GM12875 (cell line): Measurements from ENCODE around the gene LPAR6.
"Not testable (repeated sequence)": the region's sequence is repeated elsewhere in the genome, so short reads cannot be mapped to it uniquely, and the experiment has no call there.

Experiments
- H3K4me3 ChIP-seq: one replicate; pipeline ENCODE4 v1.5.1; 2011; ENCODE audit warnings: low read depth, low read length, control low read depth
- CTCF ChIP-seq: IDR thresholded peaks from 2 replicates; pipeline ENCODE4 v1.5.1; 2011; ENCODE audit warnings: low read depth, mild to moderate bottlenecking, control low read depth, inconsistent platforms, low read length, moderate library complexity, borderline replicate concordance; ENCODE audit not compliant: insufficient read depth

The LPAR6 gene

GRCh38 chr13:48429886-48430285 lies 17.0 kb upstream of the LPAR6 start:
- no peak for TF ChIP-seq CTCF

GRCh38 chr13:48429036-48429435 lies 16.1 kb upstream of the LPAR6 start:
- no peak overlapping the region for H3K4me3 ChIP-seq
- TF ChIP-seq CTCF: no peak

More at GRCh38 chr13:48429886-48430285, 17.0 kb upstream of the LPAR6 start:
- H3K4me3 ChIP-seq: no peak overlapping the region

GRCh38 chr13:48426755-48427298 lies 13.9 kb upstream of the LPAR6 start:
- not testable (repeated sequence) for H3K4me3 ChIP-seq

- H3K4me3 ChIP-seq: no peak overlapping the region
- TF ChIP-seq CTCF: no peak
Observed at GRCh38 chr13:48426052-48426451, 13.1 kb upstream of the LPAR6 start.

GRCh38 chr13:48424212-48424611 lies 11.3 kb upstream of the LPAR6 start:
- no peak overlapping the region for H3K4me3 ChIP-seq
- TF ChIP-seq CTCF: no peak

- not testable (repeated sequence) for H3K4me3 ChIP-seq
Observed at GRCh38 chr13:48422003-48422402, 9.1 kb upstream of the LPAR6 start.

GRCh38 chr13:48415516-48415915 lies 2.6 kb upstream of the LPAR6 start:
- no peak overlapping the region for H3K4me3 ChIP-seq
- TF ChIP-seq CTCF: no peak

GRCh38 chr13:48414501-48414900 lies 1.6 kb upstream of the LPAR6 start:
- TF ChIP-seq CTCF: no peak
- H3K4me3 ChIP-seq: no peak overlapping the region
